Activated CD4-positive, alpha-beta T cell treated with anti-CD3 and anti-CD28 coated beads, Interleukin-2, Interleukin-6, amounts not matched to agents 100 ng/mL and 50 ng/mL, durations not matched to agents 16 hours and 8 hours (primary cell): Measurements from ENCODE around the gene COX5A.
"Not testable (repeated sequence)": the region's sequence is repeated elsewhere in the genome, so short reads cannot be mapped to it uniquely, and the experiment has no call there.

Experiments used
- DNase-seq: peaks from one replicate; pipeline ENCODE4 v3.0.0-alpha.2; 2020

COX5A gene

GRCh38 chr15:74896316-74896715 is 41.6 kb downstream of the COX5A start:
- no peak for DNase-seq

GRCh38 chr15:74895830-74896229 is 42.0 kb downstream of the COX5A start:
- no peak for DNase-seq

- DNase-seq, result not testable (repeated sequence)
Measured at GRCh38 chr15:74894383-74894782, 43.5 kb downstream of the COX5A start.

GRCh38 chr15:74893627-74894026 is 44.2 kb downstream of the COX5A start:
- DNase-seq, result peak; percentile 66

GRCh38 chr15:74892931-74893330 is 44.9 kb downstream of the COX5A start:
- DNase-seq, result no peak

GRCh38 chr15:74892313-74892712 is 45.6 kb downstream of the COX5A start:
- DNase-seq, result no peak

GRCh38 chr15:74891469-74891868 is 46.4 kb downstream of the COX5A start:
- no peak for DNase-seq

- DNase-seq, result no peak
Measured at GRCh38 chr15:74890665-74890960, 47.3 kb downstream of the COX5A start.

- peak; percentile 94 for DNase-seq
Measured at GRCh38 chr15:74889883-74890664, 47.8 kb downstream of the COX5A start, which contains the start of gene MPI. Gene MPI, plus strand, starts transcription at chr15:74890042. Its CDS starts 32 bp downstream, at chr15:74890074.

- DNase-seq, result peak; percentile 36
Measured at GRCh38 chr15:74889390-74889882, 48.4 kb downstream of the COX5A start.

- no peak for DNase-seq
Measured at GRCh38 chr15:74888716-74889115, 49.2 kb downstream of the COX5A start.

- DNase-seq, result not testable (repeated sequence)
Measured at GRCh38 chr15:74887537-74888193, 50.2 kb downstream of the COX5A start.

GRCh38 chr15:74885461-74885860 is 52.4 kb downstream of the COX5A start:
- DNase-seq, result no peak

GRCh38 chr15:74884428-74885223 is 53.2 kb downstream of the COX5A start:
- no peak for DNase-seq

- no peak for DNase-seq
Measured at GRCh38 chr15:74882528-74882927, 55.3 kb downstream of the COX5A start.

- DNase-seq, result no peak
Measured at GRCh38 chr15:74878273-74878672, 59.6 kb downstream of the COX5A start.

GRCh38 chr15:74873756-74874424 is 64.0 kb downstream of the COX5A start:
- no peak for DNase-seq

- DNase-seq, result peak; percentile 95
Measured at GRCh38 chr15:74873036-74873755, 64.7 kb downstream of the COX5A start, which contains the start of gene SCAMP2. Gene SCAMP2, minus strand, starts transcription at chr15:74873365. Its CDS starts 110 bp downstream, at chr15:74873255.

- DNase-seq, result no peak
Measured at GRCh38 chr15:74872702-74873035, 65.2 kb downstream of the COX5A start.

- no peak for DNase-seq
Measured at GRCh38 chr15:74870436-74871215, 67.2 kb downstream of the COX5A start.
